HEK293 (cell line): ENCODE measurements around the gene CPXM2.

Experiments
- CTCF ChIP-seq: fragments of 450-650 bp; formaldehyde crosslinking; IDR thresholded peaks from 2 replicates; pipeline ENCODE4 v1.5.1; 2016; ENCODE audit warnings: missing biosample characterization, missing genetic modification characterization
- KLF1 ChIP-seq: fragments of 450-650 bp; formaldehyde crosslinking; IDR thresholded peaks from 2 replicates; pipeline ENCODE4 v1.5.1; 2016; ENCODE audit warnings: missing biosample characterization, missing genetic modification characterization
- SALL2 ChIP-seq: fragments of 450-650 bp; formaldehyde crosslinking; IDR thresholded peaks from 2 replicates; pipeline ENCODE4 v1.5.0; 2017; ENCODE audit warnings: missing biosample characterization, mild to moderate bottlenecking, missing genetic modification characterization, borderline replicate concordance
- ZBTB11 ChIP-seq: fragments of 450-650 bp; formaldehyde crosslinking; conservative IDR thresholded peaks from 2 replicates; pipeline ENCODE4 v1.5.1; 2016; ENCODE audit warnings: low read depth, missing biosample characterization, missing genetic modification characterization
- ZFP3 ChIP-seq: fragments of 450-650 bp; formaldehyde crosslinking; IDR thresholded peaks from 2 replicates; pipeline ENCODE4 v1.5.1; 2016; ENCODE audit warnings: low read depth, missing biosample characterization, missing genetic modification characterization
- ZNF629 ChIP-seq: fragments of 450-650 bp; formaldehyde crosslinking; IDR thresholded peaks from 2 replicates; pipeline ENCODE4 v1.5.1; 2017; ENCODE audit warnings: missing biosample characterization, missing genetic modification characterization

- TF ChIP-seq ZNF629 (tag by site-specific recombination) (no peak), CTCF (tag by site-specific recombination) (no peak), ZFP3 (no peak), ZBTB11 (tag by site-specific recombination) (no peak), SALL2 (tag by site-specific recombination) (no peak), KLF1 (tag by site-specific recombination) (no peak)
Measured at GRCh38 chr10:123857616-123858015, 34.0 kb downstream of the CPXM2 start.
